GM18511 (cell line): ENCODE measurements around the gene NUDT17.
A peak's percentile ranks its signal among the peaks of the same experiment; 100 is the strongest.
"Not testable (repeated sequence)": the region's sequence is repeated elsewhere in the genome, so short reads cannot be mapped to it uniquely, and the experiment has no call there.

ENCODE experiments used
- ATAC-seq: cut with Tn5 transposase; IDR thresholded peaks from one replicate; pipeline ENCODE4 v1.9.1; 2021; ENCODE audit warnings: mild to moderate bottlenecking, moderate library complexity; ENCODE audit not compliant: unreplicated experiment

NUDT17 gene

GRCh38 chr1:145845514-145846161 lies at the start of gene NUDT17:
NUDT17 (plus strand) TSS chr1:145845630; CDS start chr1:145845641, 11 bp downstream.
- ATAC-seq: peak; percentile 73

GRCh38 chr1:145796753-145797152 lies 48.7 kb upstream of the NUDT17 start:
- no peak for ATAC-seq

DNA sequence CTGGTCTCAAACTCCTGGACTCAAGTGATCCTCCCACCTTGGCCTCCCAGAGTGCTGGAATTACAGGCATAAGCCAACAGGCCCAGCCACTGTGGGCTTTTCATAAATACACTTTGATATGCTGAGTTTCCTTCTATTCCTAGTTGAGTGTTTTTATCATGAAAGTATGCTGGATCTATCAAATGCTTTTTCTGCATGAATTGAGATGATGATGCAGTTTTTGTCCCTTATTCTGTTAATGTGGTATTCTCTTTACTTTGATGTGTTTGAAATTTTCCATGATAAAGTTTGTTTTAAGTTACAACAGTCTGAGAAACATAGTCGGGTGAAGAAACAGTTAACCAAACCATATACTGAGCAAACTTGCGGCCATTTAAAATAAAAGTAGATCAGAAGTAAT lies 45.6 kb upstream of the NUDT17 start:
- no peak for ATAC-seq

- ATAC-seq: no peak
Measured at GRCh38 chr1:145804235-145805045, 41.0 kb upstream of the NUDT17 start.

GRCh38 chr1:145805057-145805456 lies 40.4 kb upstream of the NUDT17 start:
- ATAC-seq: no peak

GRCh38 chr1:145806408-145806807 lies 39.0 kb upstream of the NUDT17 start:
- ATAC-seq: no peak

DNA sequence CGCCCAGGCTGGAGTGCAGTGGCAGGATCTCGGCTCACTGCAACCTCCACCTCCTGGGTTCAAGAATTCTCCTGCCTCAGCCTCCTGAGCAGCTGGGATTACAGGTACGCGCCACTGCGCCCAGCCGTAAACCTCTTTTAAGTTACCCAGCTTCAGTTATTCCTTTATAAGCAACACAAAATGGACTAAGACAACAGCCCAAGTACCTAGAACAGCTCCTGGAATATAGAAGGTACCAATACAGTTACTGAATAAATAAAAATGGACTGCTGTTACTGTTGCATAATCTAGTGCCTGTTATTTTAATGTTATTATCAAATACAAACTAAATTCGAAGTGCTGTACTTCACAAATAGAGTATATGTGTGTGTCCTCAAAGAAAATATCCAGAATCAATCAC lies 38.6 kb upstream of the NUDT17 start:
- ATAC-seq: no peak

DNA sequence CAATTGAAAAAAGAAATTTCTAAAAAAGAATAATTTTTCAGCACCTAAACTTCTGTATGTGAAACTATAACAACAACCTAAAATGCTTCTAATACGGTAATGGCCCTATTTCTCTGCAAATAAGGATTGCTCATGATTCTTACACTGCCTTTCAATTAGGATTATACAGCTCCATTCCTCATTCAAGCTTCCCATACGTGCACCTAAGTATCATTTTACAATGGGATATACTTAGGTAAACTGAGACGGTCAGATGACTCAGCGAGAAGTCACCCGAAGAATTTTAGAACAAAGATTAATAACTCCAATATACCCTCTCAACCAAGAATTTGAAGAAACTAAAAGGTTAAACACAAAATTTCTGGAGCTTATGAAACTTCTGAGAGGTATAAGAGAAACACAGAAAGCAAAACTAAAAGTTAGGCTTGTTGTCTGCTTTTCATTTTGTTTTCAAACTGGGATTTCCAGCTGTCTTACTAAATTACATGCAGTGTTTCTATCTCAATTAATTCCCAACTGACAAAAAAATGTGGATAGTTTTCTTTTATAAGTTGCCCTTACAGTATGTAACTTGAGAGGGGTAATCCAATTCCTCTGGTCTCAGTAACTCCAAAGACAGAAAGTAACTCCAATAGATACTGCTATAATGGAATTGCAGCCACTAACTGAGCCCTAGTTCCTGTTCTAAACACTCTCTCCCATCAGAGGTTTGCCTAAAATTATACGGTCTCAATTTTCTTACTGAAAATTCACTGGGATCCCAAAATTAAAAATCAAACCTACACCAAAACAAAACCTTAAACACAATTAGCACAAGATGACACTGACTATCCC lies 32.2 kb upstream of the NUDT17 start:
- not testable (repeated sequence) for ATAC-seq

DNA sequence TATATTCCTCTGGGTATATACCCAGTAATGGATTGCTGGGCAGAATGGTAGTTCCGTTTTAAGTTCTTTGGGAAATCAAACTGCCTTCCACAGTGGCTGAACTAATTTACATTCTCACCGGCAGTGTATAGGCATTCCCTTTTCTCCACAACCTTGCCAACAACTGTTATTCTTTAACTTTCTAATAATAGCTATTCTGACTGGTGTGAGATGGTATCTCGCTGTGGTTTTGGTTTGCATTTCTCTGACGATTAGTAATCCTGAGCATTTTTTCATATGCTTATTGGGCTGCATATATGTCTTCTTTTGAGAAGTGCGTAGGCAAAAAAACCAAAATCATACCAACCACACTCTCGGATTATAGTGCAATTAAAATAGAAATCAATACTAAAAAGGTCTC lies 27.3 kb upstream of the NUDT17 start:
- not testable (repeated sequence) for ATAC-seq

GRCh38 chr1:145822779-145823331 lies 22.6 kb upstream of the NUDT17 start:
- ATAC-seq: not testable (repeated sequence)

- ATAC-seq: peak; percentile 88
Measured at GRCh38 chr1:145823565-145824498, 21.6 kb upstream of the NUDT17 start, which contains the start of the genes POLR3C and RNF115. POLR3C (plus strand) TSS chr1:145824200; CDS start chr1:145825777, 1,577 bp downstream. RNF115 (minus strand) TSS chr1:145824095; CDS start chr1:145823873, 222 bp downstream.

DNA sequence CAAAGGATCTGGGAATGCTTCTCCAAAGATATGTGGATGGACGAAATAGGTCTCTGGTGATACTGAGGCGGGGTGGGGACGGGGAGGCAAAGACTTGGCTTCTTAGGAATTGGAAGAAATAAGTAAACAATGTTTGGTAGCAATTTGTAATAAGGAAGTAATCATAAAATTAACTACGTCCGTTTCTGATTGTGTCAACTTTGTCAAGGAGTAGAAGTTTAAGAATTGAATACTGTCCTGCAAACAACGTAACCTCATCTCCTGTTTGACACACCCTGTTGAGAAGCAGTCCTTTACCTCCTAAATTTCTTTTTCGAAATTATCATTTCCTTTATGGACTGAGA lies 21.0 kb upstream of the NUDT17 start:
- ATAC-seq: no peak

GRCh38 chr1:145826030-145826429 lies 19.4 kb upstream of the NUDT17 start:
- no peak for ATAC-seq

DNA sequence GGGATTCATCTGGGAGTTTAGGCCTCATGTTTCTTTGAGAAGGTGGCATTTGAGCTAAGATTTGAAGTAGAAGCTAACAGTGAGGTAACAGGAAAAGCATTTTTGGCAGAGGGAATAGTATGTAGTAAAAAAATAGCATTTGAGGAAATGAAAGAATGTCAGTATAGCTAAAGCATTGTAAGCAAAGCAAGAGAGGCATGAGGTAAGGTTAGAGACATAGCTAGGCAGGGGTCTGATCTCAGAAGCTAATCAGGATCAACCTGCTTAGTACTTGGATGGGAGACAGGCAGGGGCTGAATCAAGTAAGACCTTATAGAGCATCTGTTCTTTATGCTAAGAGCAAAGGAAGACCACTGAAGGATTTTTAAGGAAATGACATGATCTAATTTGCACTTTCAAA lies 17.5 kb upstream of the NUDT17 start:
- ATAC-seq: no peak

DNA sequence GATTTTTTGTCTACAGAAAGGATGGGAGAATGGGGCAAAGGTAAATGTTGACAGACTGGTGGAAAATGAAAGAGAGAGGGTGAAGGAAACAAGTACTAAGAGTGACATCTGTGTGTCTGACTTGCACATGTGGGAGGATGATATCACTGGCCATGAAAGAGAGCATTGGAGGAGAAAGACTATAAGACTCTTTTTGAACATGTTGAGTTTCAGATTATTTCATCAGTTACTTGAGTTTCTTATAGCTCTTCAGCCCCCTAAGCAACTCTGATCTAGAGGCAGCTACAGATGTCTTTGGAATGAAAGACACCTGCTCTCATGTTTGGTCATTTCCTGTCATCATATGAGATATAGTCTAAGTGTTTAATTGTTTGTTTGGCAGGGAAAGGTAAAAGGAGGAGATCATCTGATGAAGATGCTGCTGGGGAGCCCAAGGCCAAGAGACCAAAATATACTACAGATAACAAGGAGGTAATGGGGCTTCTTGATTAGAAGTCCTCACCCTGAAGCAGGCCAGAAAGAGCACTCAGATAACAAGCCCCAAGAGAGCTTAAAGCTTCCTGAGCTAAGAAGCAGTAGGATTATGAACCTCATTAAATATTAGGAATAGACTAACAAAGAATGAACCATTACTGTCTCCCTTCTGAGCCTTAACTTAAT lies 16.9 kb upstream of the NUDT17 start:
- ATAC-seq: no peak

- not testable (repeated sequence) for ATAC-seq
Measured at GRCh38 chr1:145830810-145831209, 14.6 kb upstream of the NUDT17 start.

DNA sequence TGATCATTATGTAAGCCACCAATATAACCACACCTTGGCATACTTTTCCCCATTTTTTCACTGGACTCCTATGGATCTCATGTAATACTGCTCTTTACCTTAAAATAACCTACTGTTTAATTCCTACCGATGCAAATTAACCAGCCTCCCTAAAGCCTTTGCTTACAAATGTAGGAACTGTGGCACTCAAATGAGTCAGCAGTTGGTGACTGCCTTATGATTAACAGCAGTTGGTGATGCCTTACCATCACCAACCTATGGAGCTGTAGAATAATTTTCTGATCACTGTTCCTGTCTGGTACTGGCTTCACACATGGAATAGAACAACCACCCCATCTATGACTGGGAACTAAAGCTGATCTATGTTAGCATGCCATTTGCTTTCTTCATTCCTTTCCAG lies 7.8 kb upstream of the NUDT17 start:
- no peak for ATAC-seq

DNA sequence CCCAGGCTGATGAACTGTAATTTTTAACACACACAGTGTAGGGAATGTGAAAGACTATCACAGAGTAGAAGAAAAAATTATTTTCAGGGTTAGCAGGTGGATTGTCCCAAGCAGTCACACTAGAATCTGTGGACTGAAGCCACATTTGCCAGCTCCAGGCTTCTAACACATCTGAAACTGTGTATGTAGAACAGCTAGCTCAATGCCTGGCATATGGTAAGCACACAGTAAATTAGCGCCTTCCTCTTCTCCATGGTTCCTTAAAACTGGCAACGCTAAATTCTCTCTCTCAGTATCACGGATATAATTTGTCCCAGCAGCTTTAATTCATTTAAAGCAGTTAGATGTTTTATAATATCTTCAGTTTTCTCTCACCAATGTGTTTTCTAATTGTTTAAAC lies 2.4 kb upstream of the NUDT17 start:
- no peak for ATAC-seq

DNA sequence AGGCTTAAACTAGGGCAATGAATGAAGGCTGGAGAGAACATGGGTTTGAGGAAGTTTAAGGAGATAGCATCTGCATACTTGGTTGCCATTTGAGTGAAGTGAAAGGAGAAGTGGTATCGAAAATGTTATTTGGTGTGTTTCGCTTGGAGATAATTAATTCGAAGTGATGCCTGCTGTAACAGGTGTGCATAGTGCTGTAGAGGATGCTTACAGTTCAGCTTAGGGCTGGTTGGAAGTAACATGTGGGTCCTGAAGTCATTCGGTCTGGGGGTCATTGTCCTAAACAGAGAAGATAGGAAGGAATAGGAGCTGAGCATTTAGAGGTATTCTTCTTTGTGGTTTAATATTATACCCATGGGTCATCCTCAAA lies 301 bp upstream of the NUDT17 start:
- peak; percentile 88 for ATAC-seq
